Heart left ventricle (tissue), 16 donors: ENCODE results near the gene RPL37A. TPM values are rescaled to one million over a fixed set of nuclear protein-coding genes. Genes with fewer than 3 reads are reported as not detected.

Experiments
- ATAC-seq, 4 donors: fragments of 200-7000 bp; cut with Tn5 transposase; one replicate each; pipeline ENCODE4 v1.9.1; 2020 to 2022; ENCODE audit warnings: moderate library complexity in 4 of 4, mild to moderate bottlenecking in 3 of 4, moderate number of reproducible peaks in 1 of 4
- DNase-seq, 5 donors: peaks; one replicate each; pipeline ENCODE4 v3.0.0-alpha.2; 2020
- H3K27ac ChIP-seq, 12 donors: fragments of 200-600 bp; sonication (generic) in 4 of 12; one replicate each; pipeline versions ENCODE4 v1.5.0 to v1.8.0; 2016 to 2022; ENCODE audit warnings: mild to moderate bottlenecking in 2 of 12
- H3K27me3 ChIP-seq, 9 donors: fragments of 200-600 bp; sonication (generic) in 2 of 9; one replicate each; pipeline versions ENCODE4 v1.5.1 to v1.8.0; 2016 to 2022; ENCODE audit warnings: mild to moderate bottlenecking in 3 of 9
- H3K36me3 ChIP-seq, 9 donors: fragments of 200-600 bp; sonication (generic) in 2 of 9; one replicate each; pipeline versions ENCODE4 v1.5.0 to v1.8.0; 2018 to 2022; ENCODE audit warnings: mild to moderate bottlenecking in 2 of 9
- H3K4me1 ChIP-seq, 12 donors: fragments of 200-600 bp; sonication (generic) in 4 of 12; one replicate each; pipeline versions ENCODE4 v1.5.0 to v1.8.0; 2016 to 2022; ENCODE audit warnings: mild to moderate bottlenecking in 3 of 12
- H3K4me3 ChIP-seq, 12 donors: fragments of 200-600 bp; sonication (generic) in 4 of 12; one replicate each; pipeline versions ENCODE4 v1.5.0 to v1.8.0; 2017 to 2022; ENCODE audit warnings: mild to moderate bottlenecking in 9 of 12, moderate library complexity in 4 of 12
- H3K9me3 ChIP-seq, 12 donors: fragments of 200-600 bp; sonication (generic) in 4 of 12; one replicate each; pipeline versions ENCODE4 v1.5.0 to v1.8.0; 2016 to 2022; ENCODE audit warnings: mild to moderate bottlenecking in 1 of 12
- POLR2A ChIP-seq, 2 donors: fragments of 450-650 bp; IDR thresholded peaks; one replicate each; pipeline ENCODE4 v1.6.1; 2017; ENCODE audit warnings: antibody characterized with exemption in 2 of 2, mild to moderate bottlenecking in 2 of 2, moderate library complexity in 2 of 2
- WGBS, 4 donors: extraction: QIAGEN DNeasy Blood & Tissue Kit in 2 of 4; methylation state at CpG; one replicate each; pipeline versions ENCODE4 v1.1.5 to v1.1.7; 2013 to 2018; 5-methylcytosine and 5-hydroxymethylcytosine counted together
- intact Hi-C, 10 donors: fragments of 100-400 bp; cut with DNase I; formaldehyde crosslinking; loops; one replicate each; pipeline versions ENCODE4 v1.11.1 to v1.14.2; 2022
- polyA plus RNA-seq, 2 donors: library from polyadenylated mRNA; stranded (reverse); fragments of 200-250 nt; gene quantifications; one replicate each; pipeline ENCODE4 v1.2.3, GENCODE V29; 2013
- total RNA-seq, 9 donors: library from RNA; depleted of rRNA in 2 of 9; stranded (reverse); fragments of >200 nt in 2 of 9; fragmentation: NEBNext Ultra II Directional in 3 of 9; extraction: Animal tissue kit (Norgen Biotek cat#: 25700) in 3 of 9; gene quantifications; one replicate each; pipeline versions ENCODE4 v1.1.0 to v1.2.4, GENCODE V29; 2016 to 2023
- TF ChIP-seq, protein P1 (sequence below), 12 donors: fragments of 200-600 bp; sonication (generic) in 4 of 12; IDR thresholded peaks; one replicate each; pipeline versions ENCODE4 v1.5.0 to v1.8.0; 2018 to 2022; ENCODE audit warnings: antibody characterized with exemption in 12 of 12, mild to moderate bottlenecking in 5 of 12
- donor health status: ischemic (EF 13 %, LVEDD 7.1; RV severe dilation, severe dysfunction).
- donor health status: healthy with polysubstance abuse.
- donor health status: DM: no; HTN: yes; CAD: no.
- donor health status: DM: no; HTN: no; CAD: no.
- donor health status: ischemic (EF 25% LVEDD 6.9; RV normal size, moderate dysfunction).
- donor health status: ischemic (EF 25% LVEDD 5.7; RV mildly dilated, moderate dysfunction).
- donor health status: healthy.
- donor health status: DM: yes; HTN: yes; CAD: no.
- donor health status: ischemic (EF 35%, LVEDD 5.7; RV mildly dilated, moderate dysfunction).
- donor health status: nonischemic (EF 11% LVEDD 7.7; RV severe dilation, severe dysfunction).
- donor health status: DM: yes; HTN: yes; CAD: no.
- donor health status: PGD.
- donor health status: ischemic (EF 29% LVEDD 5.4; RV normal size, mild dysfunction).
- donor health status: nonischemic (EF 23%, LVEDD 6.1; RV moderate dilation, normal function).

Gene RPL37A
- total and polyA plus RNA-seq, 11 donors, result 602 to 3,426 (median 1,988) TPM

DNA sequence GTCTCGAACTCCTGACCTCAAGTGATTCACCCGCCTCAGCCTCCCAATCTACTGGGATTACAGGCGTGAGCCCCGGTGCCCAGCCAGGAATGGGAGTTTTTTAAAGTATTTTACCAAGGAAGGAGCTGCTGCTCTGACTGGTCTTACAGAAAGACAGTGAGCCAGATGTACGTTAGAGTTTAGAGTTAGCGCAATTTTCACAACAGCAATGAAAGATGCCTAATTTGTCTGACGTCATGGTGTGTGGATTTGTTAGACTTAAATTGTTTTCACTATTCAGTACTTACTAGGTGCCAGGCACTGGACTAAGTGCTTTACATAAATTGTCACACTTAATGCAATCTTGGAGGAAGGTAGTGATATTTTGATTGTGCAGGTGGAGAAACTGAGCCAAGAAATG, 12.4 kb upstream of the RPL37A start:
- TF ChIP-seq POLR2A (IDR thresholded peaks at IDR 0.05), result no peak
- TF ChIP-seq, protein P1, sequence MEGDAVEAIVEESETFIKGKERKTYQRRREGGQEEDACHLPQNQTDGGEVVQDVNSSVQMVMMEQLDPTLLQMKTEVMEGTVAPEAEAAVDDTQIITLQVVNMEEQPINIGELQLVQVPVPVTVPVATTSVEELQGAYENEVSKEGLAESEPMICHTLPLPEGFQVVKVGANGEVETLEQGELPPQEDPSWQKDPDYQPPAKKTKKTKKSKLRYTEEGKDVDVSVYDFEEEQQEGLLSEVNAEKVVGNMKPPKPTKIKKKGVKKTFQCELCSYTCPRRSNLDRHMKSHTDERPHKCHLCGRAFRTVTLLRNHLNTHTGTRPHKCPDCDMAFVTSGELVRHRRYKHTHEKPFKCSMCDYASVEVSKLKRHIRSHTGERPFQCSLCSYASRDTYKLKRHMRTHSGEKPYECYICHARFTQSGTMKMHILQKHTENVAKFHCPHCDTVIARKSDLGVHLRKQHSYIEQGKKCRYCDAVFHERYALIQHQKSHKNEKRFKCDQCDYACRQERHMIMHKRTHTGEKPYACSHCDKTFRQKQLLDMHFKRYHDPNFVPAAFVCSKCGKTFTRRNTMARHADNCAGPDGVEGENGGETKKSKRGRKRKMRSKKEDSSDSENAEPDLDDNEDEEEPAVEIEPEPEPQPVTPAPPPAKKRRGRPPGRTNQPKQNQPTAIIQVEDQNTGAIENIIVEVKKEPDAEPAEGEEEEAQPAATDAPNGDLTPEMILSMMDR (IDR thresholded peaks at IDR 0.05), result no peak
- peaks cover 0 to 27% (median 0%) of the 10 kb centered on the region in 12 donors for H3K4me1 ChIP-seq
- H3K4me3 ChIP-seq, result no peak overlapping the region
- H3K9me3 ChIP-seq, result no peaks in the 10 kb centered on the region
- 87 to 92% (median 91%) methylated on average over 7 of the region's 7 CpGs for WGBS, 4 donors
- peak overlapping the region in 2 of 12 donors; percentile 29 to 81 for H3K27ac ChIP-seq
- DNase-seq (no peak), ATAC-seq (no peak)
- peaks cover 0 to 24% (median 17%) of the 10 kb centered on the region in 9 donors for H3K36me3 ChIP-seq
- intact Hi-C loops, result no loop called here
- H3K27me3 ChIP-seq, result no peaks in the 10 kb centered on the region

DNA sequence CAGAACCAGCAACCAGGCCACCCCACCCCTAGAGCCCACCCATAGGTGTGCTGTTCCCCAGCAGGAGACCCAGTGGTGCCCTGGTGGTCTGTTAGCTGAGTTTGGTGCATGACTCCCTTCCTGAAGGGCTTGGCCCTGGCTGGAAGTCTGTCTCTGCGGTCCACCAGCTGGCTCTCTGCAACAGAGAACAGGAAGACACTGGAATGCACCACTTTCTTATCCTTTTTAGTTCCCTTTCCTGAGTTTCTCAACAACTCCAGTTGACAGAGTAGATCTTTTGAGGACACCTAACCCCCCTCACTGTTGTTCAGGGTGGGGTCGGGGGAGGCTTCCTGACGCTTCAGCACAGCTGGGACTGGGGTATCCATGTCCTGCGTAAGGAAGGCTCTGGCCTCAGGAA, 11.9 kb upstream of the RPL37A start:
- H3K27me3 ChIP-seq, result no peaks in the 10 kb centered on the region
- DNase-seq (peak in 1 of 5 donors; percentile 46), ATAC-seq (peak in 3 of 4 donors; percentile 43 to 67 (median 54))
- TF ChIP-seq POLR2A (IDR thresholded peaks at IDR 0.05), result no peak
- TF ChIP-seq, protein P1 (IDR thresholded peaks at IDR 0.05), result no peak
- H3K36me3 ChIP-seq, result peaks cover 0 to 20% (median 17%) of the 10 kb centered on the region in 9 donors
- 42 to 45% (median 44%) methylated on average over 4 of the region's 4 CpGs for WGBS, 4 donors
- H3K27ac ChIP-seq, result peak overlapping the region in 2 of 12 donors; percentile 29 to 81
- H3K9me3 ChIP-seq, result no peaks in the 10 kb centered on the region
- peaks cover 0 to 27% (median 0%) of the 10 kb centered on the region in 12 donors for H3K4me1 ChIP-seq
- intact Hi-C loops, result no loop called here
- H3K4me3 ChIP-seq, result no peak overlapping the region

DNA sequence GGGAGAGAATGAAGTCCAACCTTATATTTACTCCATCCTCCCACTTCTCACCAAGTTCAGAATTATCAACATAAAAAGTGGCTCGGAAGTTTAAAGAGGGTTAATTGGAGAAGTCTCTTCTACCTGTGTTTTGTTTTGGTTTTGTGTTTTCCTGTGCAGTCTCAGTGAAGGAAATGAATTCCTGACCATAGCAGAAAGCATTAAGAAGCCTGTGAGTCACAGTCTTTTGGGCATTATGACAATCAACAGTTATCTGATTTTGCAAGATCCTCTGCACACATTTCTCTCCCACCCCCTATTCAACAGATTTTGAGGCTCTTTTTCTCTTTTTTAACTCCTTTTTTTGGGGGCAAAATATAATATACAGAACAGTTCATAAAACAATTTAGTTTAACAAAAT, 8.6 kb upstream of the RPL37A start:
- 58 to 81% (median 69%) methylated on average over 1 of the region's 1 CpG for WGBS, 4 donors

DNA sequence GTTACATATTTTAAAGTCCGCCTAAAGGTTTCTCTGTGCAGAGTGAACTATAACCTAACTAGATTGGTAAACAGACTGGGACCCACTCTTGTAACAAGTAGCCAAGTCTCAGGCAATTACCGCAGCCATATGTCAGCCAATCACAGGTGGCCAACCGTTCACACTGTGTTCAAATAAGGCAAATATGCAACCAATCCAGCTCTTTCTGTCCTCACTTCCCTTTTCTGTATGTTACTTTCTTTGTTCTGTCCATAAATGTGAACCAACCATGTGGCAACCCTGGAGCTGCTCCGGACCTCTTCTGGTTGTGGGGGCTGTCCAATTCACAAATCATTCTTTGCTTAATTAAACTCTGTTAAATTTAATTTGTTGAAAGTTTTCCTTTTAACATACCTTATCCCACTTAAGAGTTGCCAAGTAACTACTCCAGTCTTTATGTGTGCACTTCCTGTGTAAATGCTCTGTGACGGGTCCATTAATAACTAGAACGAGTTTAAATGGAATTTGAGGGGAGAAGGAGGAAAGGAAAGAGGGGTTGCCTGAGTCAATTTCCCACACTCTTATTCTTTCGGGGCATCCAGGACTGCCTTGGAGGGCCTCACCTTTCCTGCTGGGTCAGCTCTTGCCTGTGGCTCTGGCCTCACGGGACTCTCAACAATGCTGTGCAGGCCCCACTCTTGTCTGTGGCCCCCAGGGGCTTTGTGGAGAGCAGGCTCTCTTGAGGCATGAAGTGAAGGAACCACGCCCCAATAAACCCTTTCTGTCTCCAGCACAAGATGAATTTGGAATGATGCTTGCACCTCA, 6.6 kb upstream of the RPL37A start:
- no peaks in the 10 kb centered on the region for H3K36me3 ChIP-seq
- no peak overlapping the region for H3K4me3 ChIP-seq
- no peaks in the 10 kb centered on the region for H3K9me3 ChIP-seq
- no peak for TF ChIP-seq POLR2A (IDR thresholded peaks at IDR 0.05)
- TF ChIP-seq, protein P1 (IDR thresholded peaks at IDR 0.05), result no peak
- peaks cover 0 to 38% (median 0%) of the 10 kb centered on the region in 12 donors for H3K4me1 ChIP-seq
- 83 to 88% (median 85%) methylated on average over 9 of the region's 9 CpGs for WGBS, 4 donors
- ATAC-seq (no peak), DNase-seq (no peak)
- no peak overlapping the region for H3K27ac ChIP-seq
- no peaks in the 10 kb centered on the region for H3K27me3 ChIP-seq
- intact Hi-C loops, result no loop called here

More for the DNA sequence above, 8.6 kb upstream of the RPL37A start:
- H3K9me3 ChIP-seq, result no peaks in the 10 kb centered on the region
- no peak for ATAC-seq
- H3K27ac ChIP-seq, result no peak overlapping the region
- no peak for TF ChIP-seq POLR2A (IDR thresholded peaks at IDR 0.05)
- TF ChIP-seq, protein P1 (IDR thresholded peaks at IDR 0.05), result no peak
- intact Hi-C loops, result no loop called here
- no peaks in the 10 kb centered on the region for H3K27me3 ChIP-seq
- no peak overlapping the region for H3K4me3 ChIP-seq
- peaks cover 0 to 38% (median 0%) of the 10 kb centered on the region in 12 donors for H3K4me1 ChIP-seq
- H3K36me3 ChIP-seq, result no peaks in the 10 kb centered on the region
- no peak for DNase-seq
